GM12873 (cell line): ENCODE measurements around the gene SIK3.

Experiments used
- TF ChIP-seq, protein P1 (sequence below): IDR thresholded peaks from 2 replicates; pipeline ENCODE4 v1.5.1; 2012; ENCODE audit warnings: low read depth, mild to moderate bottlenecking, moderate library complexity, low read length, control low read depth; ENCODE audit not compliant: insufficient read depth; ENCODE audit errors: missing control alignments

SIK3 gene

DNA sequence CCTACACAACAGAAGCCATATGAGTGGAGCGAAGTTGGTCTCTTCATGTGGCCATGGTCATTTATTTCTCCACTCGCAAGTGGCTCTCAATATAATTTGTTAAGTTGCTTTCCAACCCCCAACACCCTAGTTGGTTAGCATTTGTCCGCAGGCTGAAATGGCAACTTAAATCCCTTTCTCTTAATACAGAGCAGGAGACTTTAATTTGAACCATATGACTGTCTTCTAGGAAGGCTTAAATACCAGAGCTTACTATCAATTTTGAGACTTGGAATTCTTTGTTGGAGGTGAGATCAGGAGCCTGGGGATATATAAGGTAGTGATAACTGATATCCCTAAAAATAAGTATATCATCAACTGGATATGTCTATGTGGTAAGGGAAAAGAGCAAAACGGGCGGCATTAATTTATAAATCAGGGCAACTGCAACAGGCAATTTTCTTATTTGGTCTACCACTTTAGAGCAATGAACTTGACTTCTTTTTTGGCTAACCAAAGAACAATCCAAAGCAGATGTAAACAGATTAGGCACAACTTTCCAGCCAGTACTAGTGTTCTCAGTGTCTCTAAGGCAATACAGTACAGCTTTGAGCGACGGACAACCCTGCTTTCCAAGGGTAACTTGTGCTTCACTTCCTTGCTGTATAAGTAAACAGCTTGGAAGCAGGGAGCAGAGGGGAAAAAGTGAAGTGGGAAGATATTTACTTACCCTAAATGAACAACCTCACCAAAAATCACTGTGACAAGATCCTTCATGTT lies 186.1 kb downstream of the SIK3 start:
- TF ChIP-seq, protein P1, sequence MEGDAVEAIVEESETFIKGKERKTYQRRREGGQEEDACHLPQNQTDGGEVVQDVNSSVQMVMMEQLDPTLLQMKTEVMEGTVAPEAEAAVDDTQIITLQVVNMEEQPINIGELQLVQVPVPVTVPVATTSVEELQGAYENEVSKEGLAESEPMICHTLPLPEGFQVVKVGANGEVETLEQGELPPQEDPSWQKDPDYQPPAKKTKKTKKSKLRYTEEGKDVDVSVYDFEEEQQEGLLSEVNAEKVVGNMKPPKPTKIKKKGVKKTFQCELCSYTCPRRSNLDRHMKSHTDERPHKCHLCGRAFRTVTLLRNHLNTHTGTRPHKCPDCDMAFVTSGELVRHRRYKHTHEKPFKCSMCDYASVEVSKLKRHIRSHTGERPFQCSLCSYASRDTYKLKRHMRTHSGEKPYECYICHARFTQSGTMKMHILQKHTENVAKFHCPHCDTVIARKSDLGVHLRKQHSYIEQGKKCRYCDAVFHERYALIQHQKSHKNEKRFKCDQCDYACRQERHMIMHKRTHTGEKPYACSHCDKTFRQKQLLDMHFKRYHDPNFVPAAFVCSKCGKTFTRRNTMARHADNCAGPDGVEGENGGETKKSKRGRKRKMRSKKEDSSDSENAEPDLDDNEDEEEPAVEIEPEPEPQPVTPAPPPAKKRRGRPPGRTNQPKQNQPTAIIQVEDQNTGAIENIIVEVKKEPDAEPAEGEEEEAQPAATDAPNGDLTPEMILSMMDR: no peak

DNA sequence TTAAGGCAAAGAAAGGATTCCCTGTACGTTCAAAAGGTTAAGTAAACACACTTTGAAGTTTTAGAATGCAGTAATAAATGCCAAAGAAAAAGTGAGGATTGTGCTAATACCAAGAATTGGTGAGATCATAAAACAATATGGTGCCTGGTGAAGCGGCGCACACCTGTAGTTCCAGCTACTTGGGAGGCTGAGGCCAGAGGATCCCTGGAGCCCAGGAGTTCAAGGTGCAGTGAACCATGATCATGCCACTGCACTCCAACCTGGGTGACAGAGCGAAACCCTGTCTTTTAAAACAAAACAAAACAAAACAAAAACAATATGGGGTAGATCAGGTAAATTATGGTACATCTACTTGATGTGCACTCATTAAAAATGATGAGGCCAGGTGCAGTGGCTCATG lies 187.4 kb downstream of the SIK3 start:
- TF ChIP-seq, protein P1: no peak

DNA sequence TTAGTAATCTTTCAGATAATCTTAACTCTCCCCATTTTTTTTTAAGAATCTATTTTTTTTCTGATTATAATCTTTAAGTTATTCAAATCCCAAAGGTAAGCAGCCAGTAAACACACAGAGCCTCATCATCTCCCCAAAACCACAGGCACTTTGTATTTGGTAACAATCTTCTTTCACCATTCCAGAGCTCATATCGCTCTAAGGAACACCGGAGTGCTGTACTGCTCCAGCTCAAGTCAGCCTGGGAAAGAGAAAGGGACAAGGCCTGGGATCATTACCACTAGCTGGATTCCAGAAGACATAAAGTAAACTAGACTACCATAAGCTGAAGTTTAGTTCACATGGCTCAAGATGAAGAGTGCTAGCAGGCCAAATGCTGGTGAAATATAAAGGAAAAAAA lies 187.8 kb downstream of the SIK3 start:
- TF ChIP-seq, protein P1: no peak

DNA sequence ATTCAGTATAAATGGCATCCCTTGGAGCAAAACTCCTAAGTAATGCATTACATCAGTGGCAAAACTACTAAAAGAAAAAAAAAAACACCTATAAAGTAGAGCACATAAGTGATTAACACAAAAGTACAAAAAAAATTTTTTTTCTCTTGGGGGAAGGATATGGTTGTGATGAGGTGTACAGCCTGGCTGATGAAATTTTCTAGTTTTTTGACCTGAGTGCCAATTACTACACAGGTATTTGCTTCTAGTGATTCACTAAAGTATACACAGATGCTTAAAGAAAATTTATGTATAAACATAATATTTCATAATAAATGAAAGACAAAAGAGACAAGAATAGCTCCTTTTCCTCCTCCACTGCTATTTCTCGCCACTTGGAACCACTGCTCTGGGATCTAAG lies 189.0 kb downstream of the SIK3 start:
- TF ChIP-seq, protein P1: no peak

DNA sequence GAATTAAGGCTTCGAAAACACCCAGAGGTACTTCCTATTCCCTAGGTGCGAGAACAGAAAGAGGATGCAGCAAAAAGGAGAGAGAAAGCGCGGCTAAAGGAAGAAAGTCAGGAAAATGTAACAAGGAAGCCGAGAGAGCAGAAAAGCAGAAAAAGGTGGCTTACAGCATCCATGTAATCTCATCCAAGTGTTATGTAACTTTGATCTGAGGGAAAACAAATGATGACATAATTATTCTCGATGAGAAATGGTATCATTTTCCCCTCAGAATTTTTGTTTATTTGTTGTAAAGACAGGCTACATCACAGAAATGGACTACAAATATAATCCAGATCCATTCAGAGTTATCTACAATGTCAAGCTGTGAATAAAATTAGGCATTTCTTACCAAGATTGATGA lies 191.7 kb downstream of the SIK3 start:
- TF ChIP-seq, protein P1: no peak

DNA sequence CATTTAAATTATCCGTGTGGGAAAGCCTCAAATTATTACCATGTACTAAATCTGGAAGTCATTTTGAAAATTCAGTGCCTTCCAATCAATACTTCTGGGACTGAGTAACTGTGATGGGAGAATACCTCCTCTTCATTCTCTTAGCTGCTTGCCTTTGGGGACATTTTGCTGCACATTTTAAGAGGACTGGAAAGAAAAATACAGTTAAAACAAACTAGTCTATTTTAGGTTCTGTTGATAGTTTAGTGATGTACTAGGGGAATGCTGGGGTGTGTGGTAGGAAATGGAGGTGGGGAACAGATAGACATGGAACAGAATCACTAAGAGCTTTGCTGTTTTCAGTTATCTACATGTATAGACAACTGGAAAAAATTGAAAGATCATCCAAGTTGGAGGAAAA lies 195.1 kb downstream of the SIK3 start:
- TF ChIP-seq, protein P1: no peak

DNA sequence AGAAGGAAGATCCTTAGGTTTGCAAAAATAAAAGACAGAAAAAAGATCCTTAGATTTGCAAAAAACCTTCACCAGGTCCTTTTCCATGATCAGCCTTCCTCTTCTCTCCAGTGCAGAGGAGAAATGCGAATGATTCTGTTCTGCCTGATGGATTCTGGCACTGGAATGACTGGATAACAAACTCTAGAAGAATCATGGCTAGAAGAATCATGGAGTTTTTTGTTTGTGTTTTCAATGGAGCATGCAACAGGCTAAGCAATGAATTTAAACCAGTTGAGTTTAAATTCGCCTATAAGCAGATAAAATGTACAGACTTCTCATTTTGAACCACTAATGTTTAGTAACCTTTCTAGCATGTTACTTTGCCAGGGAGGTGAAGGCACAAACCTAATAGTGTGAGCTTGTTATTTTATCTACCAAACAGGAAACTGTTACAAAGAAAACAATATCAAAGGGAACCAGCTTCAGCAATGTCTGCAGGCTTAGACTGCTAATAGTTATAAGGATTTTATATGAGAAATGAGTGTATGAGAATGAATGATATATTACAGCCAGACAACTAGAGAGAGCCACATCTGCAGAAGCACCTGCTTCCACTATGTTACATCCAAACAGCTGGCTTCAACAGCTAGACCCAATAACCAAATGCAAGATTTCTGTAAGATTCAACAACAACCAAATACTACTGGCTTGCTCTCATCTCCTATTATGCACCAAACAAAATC lies 196.1 kb downstream of the SIK3 start:
- TF ChIP-seq, protein P1: no peak
